ENCODE data around the gene PCARE. TPM values are rescaled to one million over a fixed set of nuclear protein-coding genes. Genes with fewer than 3 reads are reported as not detected.

The PCARE gene
- total RNA-seq, 2 donors from 2014 or later: not detected

DNA sequence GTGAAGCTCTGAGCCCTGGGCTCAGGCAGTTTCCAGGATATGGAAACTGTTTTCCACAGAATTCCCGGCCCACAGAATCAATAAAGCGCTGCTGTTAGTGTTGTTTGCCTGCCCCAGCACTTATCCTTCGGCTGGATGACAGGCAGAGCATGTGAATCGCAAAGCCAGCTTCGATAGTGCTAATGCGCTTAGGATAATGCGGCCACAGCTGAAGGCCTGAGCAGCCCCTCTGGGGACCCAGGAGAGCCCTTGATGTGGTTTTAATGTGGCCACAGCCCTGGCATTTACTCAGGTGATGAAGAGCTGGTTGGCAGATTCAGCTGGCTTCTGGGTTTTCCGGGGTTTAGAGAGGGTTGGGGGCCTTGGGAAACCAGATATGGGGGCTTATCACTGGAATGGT, 23.7 kb downstream of the PCARE start:
- no peaks in the 10 kb centered on the region for H3K27me3 ChIP-seq
- H3K27ac ChIP-seq: no peak overlapping the region
- H3K4me1 ChIP-seq: no peaks in the 10 kb centered on the region
- H3K9me3 ChIP-seq: no peaks in the 10 kb centered on the region
- TF ChIP-seq, protein P1, sequence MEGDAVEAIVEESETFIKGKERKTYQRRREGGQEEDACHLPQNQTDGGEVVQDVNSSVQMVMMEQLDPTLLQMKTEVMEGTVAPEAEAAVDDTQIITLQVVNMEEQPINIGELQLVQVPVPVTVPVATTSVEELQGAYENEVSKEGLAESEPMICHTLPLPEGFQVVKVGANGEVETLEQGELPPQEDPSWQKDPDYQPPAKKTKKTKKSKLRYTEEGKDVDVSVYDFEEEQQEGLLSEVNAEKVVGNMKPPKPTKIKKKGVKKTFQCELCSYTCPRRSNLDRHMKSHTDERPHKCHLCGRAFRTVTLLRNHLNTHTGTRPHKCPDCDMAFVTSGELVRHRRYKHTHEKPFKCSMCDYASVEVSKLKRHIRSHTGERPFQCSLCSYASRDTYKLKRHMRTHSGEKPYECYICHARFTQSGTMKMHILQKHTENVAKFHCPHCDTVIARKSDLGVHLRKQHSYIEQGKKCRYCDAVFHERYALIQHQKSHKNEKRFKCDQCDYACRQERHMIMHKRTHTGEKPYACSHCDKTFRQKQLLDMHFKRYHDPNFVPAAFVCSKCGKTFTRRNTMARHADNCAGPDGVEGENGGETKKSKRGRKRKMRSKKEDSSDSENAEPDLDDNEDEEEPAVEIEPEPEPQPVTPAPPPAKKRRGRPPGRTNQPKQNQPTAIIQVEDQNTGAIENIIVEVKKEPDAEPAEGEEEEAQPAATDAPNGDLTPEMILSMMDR (IDR thresholded peaks at IDR 0.05): no peak
- TF ChIP-seq POLR2A (IDR thresholded peaks at IDR 0.05): no peak
- H3K36me3 ChIP-seq (replicated peaks in 1 of 2; ENCODE audit: insufficient read depth in 1 of 2, low read depth in 2 of 2): no peaks in the 10 kb centered on the region
- ATAC-seq: no peak
- H3K4me3 ChIP-seq: no peak overlapping the region
- intact Hi-C loops (cut with DNase I): no loop called here
- no peak for DNase-seq
- whole genome bisulfite sequencing, 2 donors: 67 to 68% methylated on average over 7 to 8 of the region's 8 CpGs

DNA sequence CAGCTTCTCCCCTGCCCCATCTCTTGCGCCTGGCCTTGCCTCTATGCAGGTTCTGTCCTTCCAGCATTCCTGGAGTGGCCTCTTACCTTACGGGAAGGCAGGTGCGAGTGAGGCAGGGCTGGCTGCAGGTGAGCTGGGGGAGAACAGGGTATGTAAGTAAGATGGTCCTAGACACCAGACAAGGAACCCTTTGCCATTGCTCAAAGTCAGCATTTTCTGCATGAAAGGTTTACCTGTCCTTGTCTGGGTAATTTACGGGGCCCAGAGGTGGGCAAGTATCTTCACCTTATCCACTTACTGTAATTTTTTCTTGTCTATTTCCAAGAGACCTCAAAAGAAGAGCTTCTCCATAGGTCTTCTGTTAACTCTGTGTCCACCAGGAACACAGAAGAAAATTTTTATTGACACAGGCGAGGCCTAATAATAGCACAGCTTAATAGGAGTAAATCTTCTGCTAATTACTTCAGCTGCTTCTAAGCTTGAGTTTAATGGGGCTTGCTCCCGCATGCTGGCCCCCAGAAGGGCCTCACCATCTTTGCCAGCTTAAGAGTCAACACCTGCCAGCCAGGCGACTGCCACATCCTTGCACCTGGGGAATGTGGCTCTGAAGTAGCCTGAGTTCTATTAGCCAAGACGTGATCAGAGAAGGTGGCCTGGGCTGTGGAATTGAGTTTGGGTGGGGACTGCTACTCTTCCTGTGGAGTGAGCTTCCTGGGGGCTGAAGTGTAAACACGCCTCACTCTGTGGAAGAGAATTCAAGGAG, 27.1 kb downstream of the PCARE start:
- intact Hi-C loops (cut with DNase I): no loop called here
- ATAC-seq (no peak), DNase-seq (no peak)
- Histone ChIP-seq H3K36me3 (replicated peaks in 1 of 2; ENCODE audit: insufficient read depth in 1 of 2, low read depth in 2 of 2) (no peaks in the 10 kb centered on the region), H3K27me3 (no peaks in the 10 kb centered on the region), H3K4me1 (peaks cover 7% of the 10 kb centered on the region), H3K27ac (no peak overlapping the region), H3K4me3 (no peak overlapping the region), H3K9me3 (no peaks in the 10 kb centered on the region)
- 85 to 93% methylated on average over 9 of the region's 9 CpGs for WGBS, 2 donors
- TF ChIP-seq, protein P1 (IDR thresholded peaks at IDR 0.05): no peak
- TF ChIP-seq POLR2A (IDR thresholded peaks at IDR 0.05): no peak

DNA sequence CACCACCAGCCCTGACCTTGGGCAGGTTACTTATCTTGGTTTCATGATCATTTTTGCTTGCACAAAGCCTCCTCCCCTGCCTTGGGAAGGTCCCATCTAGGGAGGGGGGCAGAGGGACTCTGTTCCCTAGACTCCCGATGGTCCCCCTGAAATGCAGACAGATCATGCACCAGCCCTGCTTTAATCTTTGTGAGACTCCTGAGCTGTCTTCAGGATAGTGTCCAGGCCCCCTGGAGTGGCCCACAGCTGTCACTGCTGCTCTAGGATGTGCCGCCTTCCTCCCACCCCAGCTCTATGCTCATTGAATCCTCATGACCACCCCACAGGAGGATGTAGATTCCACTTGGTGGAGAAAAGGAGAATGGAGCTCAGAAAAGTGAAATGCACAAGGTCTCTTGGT, 28.0 kb downstream of the PCARE start:
- H3K36me3 ChIP-seq (replicated peaks in 1 of 2; ENCODE audit: insufficient read depth in 1 of 2, low read depth in 2 of 2): no peaks in the 10 kb centered on the region
- DNase-seq: no peak
- 91 to 100% methylated on average over 2 of the region's 2 CpGs for WGBS, 2 donors

DNA sequence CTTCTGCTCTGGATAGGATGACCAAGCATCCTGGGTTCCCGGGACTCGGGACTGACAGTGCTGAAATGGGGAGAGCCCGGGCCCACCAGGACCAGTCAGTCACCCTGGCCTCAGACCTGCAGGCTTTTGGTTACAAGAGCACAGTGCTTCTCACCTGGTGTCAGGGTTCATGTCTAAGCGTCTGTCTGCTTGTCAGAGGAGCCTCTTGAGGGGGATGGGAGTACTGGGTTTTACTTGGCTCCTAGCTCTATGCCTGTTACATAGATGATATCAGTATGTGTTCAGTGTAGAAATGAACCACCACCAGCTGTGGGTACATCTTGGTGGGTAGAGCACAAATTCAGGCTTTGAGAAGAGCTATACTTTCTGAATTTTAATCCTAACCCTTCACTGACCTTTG, 29.9 kb downstream of the PCARE start:
- Histone ChIP-seq H3K4me1 (peaks cover 9% of the 10 kb centered on the region), H3K9me3 (no peaks in the 10 kb centered on the region), H3K4me3 (no peak overlapping the region), H3K36me3 (replicated peaks in 1 of 2; ENCODE audit: insufficient read depth in 1 of 2, low read depth in 2 of 2) (no peaks in the 10 kb centered on the region), H3K27ac (no peak overlapping the region), H3K27me3 (no peaks in the 10 kb centered on the region)
- intact Hi-C loops (cut with DNase I): no loop called here
- no peak for DNase-seq
- no peak for TF ChIP-seq POLR2A (IDR thresholded peaks at IDR 0.05)
- TF ChIP-seq, protein P1 (IDR thresholded peaks at IDR 0.05): no peak
- no peak for ATAC-seq
- 93 to 100% methylated on average over 2 to 4 of the region's 4 CpGs for WGBS, 2 donors

More for the DNA sequence above, 28.0 kb downstream of the PCARE start:
- no peak for ATAC-seq
- Histone ChIP-seq H3K9me3 (no peaks in the 10 kb centered on the region), H3K27ac (no peak overlapping the region), H3K27me3 (no peaks in the 10 kb centered on the region), H3K4me3 (no peak overlapping the region), H3K4me1 (peaks cover 9% of the 10 kb centered on the region)
- TF ChIP-seq POLR2A (IDR thresholded peaks at IDR 0.05): no peak
- TF ChIP-seq, protein P1 (IDR thresholded peaks at IDR 0.05): no peak
- intact Hi-C loops (cut with DNase I): no loop called here

DNA sequence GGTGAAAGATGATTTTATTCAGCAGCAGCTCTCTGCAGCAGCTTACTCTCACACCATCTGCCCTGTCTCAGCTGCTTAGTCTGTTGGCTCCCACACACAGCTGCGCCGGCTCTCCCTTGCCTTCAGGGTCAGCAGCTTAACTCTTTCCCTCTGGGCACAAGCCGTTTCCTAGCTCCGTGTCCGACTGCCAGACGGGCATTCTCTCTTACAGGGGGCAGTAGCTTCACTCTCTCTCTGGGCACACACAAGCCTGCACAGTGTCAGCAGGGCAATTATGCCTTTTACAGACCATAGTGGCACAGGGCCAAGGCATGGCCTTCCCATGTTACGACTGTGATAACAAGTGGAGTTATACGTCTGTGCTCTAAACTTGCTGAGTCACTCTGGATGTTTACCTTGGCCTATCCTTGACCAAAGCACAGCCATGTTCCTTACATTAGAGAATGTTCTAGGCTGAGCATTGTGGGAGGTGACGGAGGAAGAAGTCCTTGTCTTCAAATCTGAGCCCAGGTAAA, 31.7 kb downstream of the PCARE start:
- no peaks in the 10 kb centered on the region for H3K9me3 ChIP-seq
- intact Hi-C loops (cut with DNase I): no loop called here
- ATAC-seq (peak; percentile 55), DNase-seq (peak; percentile 21 to 62 (median 50))
- no peaks in the 10 kb centered on the region for H3K27me3 ChIP-seq
- H3K27ac ChIP-seq: no peak overlapping the region
- H3K4me1 ChIP-seq: peaks cover 9% of the 10 kb centered on the region
- no peaks in the 10 kb centered on the region for H3K36me3 ChIP-seq (replicated peaks in 1 of 2; ENCODE audit: insufficient read depth in 1 of 2, low read depth in 2 of 2)
- WGBS, 2 donors: 30 to 34% methylated on average over 9 of the region's 9 CpGs
- H3K4me3 ChIP-seq: no peak overlapping the region
- TF ChIP-seq, protein P1 (IDR thresholded peaks at IDR 0.05): no peak
- TF ChIP-seq POLR2A (IDR thresholded peaks at IDR 0.05): no peak
